Thyroid gland (tissue), 4 donors: ENCODE measurements around the gene AFAP1. TPM values are rescaled to one million over a fixed set of nuclear protein-coding genes. Genes with fewer than 3 reads are reported as not detected.
"Not testable (repeated sequence)": the region's sequence is repeated elsewhere in the genome, so short reads cannot be mapped to it uniquely, and the experiment has no call there.

ENCODE experiments used
- DNase-seq, 2 donors: peaks; one replicate each; pipeline ENCODE4 v3.0.0-alpha.2; 2019
- H3K27ac ChIP-seq, 3 donors: fragments of 200-600 bp; sonication (generic); 1 replicate in 2 of 3; 2 replicates in 1 of 3; pipeline ENCODE4 v1.5.1; 2016 to 2019; ENCODE audit warnings: mild to moderate bottlenecking in 1 of 3, moderate library complexity in 1 of 3
- H3K27me3 ChIP-seq: fragments of 200-600 bp; sonication (generic); one replicate; pipeline ENCODE4 v1.5.1; 2019
- H3K36me3 ChIP-seq, 2 donors: fragments of 200-600 bp; sonication (generic); one replicate each; pipeline ENCODE4 v1.5.1; 2016 to 2019
- H3K4me1 ChIP-seq, 2 donors: fragments of 200-600 bp; sonication (generic); one replicate each; pipeline ENCODE4 v1.5.1; 2017 to 2019
- H3K4me3 ChIP-seq, 3 donors: fragments of 200-600 bp; sonication (generic); replicated peaks in 1 of 3; 1 replicate in 2 of 3; 2 replicates in 1 of 3; pipeline ENCODE4 v1.5.1; 2016; ENCODE audit warnings: mild to moderate bottlenecking in 1 of 3
- H3K9me3 ChIP-seq: fragments of 200-600 bp; sonication (generic); one replicate; pipeline ENCODE4 v1.5.1; 2017
- CTCF ChIP-seq, 6 experiments: fragments of 200-600 bp in 3 of 6; fragments of 450-650 bp in 3 of 6; sonication (generic) in 3 of 6; IDR thresholded peaks; one replicate each; pipeline ENCODE4 v1.5.1; 2016 to 2019; ENCODE audit warnings: antibody characterized with exemption in 6 of 6, mild to moderate bottlenecking in 2 of 6, inconsistent platforms in 1 of 6, moderate library complexity in 1 of 6
- POLR2A ChIP-seq, 2 donors: fragments of 450-650 bp; IDR thresholded peaks; one replicate each; pipeline ENCODE4 v1.6.1; 2017; ENCODE audit warnings: antibody characterized with exemption in 2 of 2, mild to moderate bottlenecking in 2 of 2, moderate library complexity in 1 of 2
- WGBS, 2 donors: methylation state at CpG; one replicate each; pipeline ENCODE4 v1.1.5; 2017; 5-methylcytosine and 5-hydroxymethylcytosine counted together
- intact Hi-C: fragments of 100-400 bp; cut with DNase I; formaldehyde crosslinking; loops from one replicate; pipeline ENCODE4 v1.15.1; 2023
- total RNA-seq, 4 donors: library from RNA; depleted of rRNA; stranded (reverse); fragments of >200 nt; gene quantifications; one replicate each; pipeline ENCODE4 v1.2.3, GENCODE V29; 2016

The AFAP1 gene
- total RNA-seq, 4 donors from 2014 or later: 12.3 to 33.3 (median 26.2) TPM

- Histone ChIP-seq H3K36me3 (no peaks in the 10 kb centered on the region), H3K9me3 (no peaks in the 10 kb centered on the region), H3K27ac (no peak overlapping the region), H3K27me3 (no peaks in the 10 kb centered on the region), H3K4me1 (peaks cover 26 to 32% of the 10 kb centered on the region in 2 donors), H3K4me3 (no peak overlapping the region)
- WGBS, 2 donors: 85 to 95% methylated on average over 7 of the region's 7 CpGs
- DNase-seq: no peak
- intact Hi-C loops: no loop called here
- TF ChIP-seq POLR2A (IDR thresholded peaks at IDR 0.05) (no peak), CTCF (IDR thresholded peaks at IDR 0.05) (no peak)
Observed at GRCh38 chr4:7926822-7927221, 12.8 kb downstream of the AFAP1 start.

- Histone ChIP-seq H3K27me3 (no peaks in the 10 kb centered on the region), H3K4me3 (no peak overlapping the region), H3K9me3 (no peaks in the 10 kb centered on the region), H3K36me3 (no peaks in the 10 kb centered on the region), H3K4me1 (peaks cover 20 to 22% of the 10 kb centered on the region in 2 donors), H3K27ac (no peak overlapping the region)
- intact Hi-C loops: no loop called here
- TF ChIP-seq POLR2A (IDR thresholded peaks at IDR 0.05) (no peak), CTCF (IDR thresholded peaks at IDR 0.05) (no peak)
- WGBS, 2 donors: 81 to 84% methylated on average over 4 of the region's 4 CpGs
- DNase-seq: no peak
Observed at GRCh38 chr4:7924570-7924969, 15.1 kb downstream of the AFAP1 start.

GRCh38 chr4:7924163-7924562 is 15.5 kb downstream of the AFAP1 start:
- H3K36me3 ChIP-seq: no peaks in the 10 kb centered on the region
- no peak for DNase-seq
- no peak overlapping the region for H3K4me3 ChIP-seq
- no peaks in the 10 kb centered on the region for H3K9me3 ChIP-seq
- no peak overlapping the region for H3K27ac ChIP-seq
- WGBS, 2 donors: 62 to 64% methylated on average over 7 of the region's 7 CpGs
- peaks cover 16 to 18% of the 10 kb centered on the region in 2 donors for H3K4me1 ChIP-seq
- H3K27me3 ChIP-seq: no peaks in the 10 kb centered on the region
- intact Hi-C loops: no loop called here
- TF ChIP-seq POLR2A (IDR thresholded peaks at IDR 0.05) (no peak), CTCF (IDR thresholded peaks at IDR 0.05) (no peak)

GRCh38 chr4:7922466-7922865 is 17.2 kb downstream of the AFAP1 start:
- Histone ChIP-seq H3K27me3 (no peaks in the 10 kb centered on the region), H3K36me3 (no peaks in the 10 kb centered on the region), H3K27ac (no peak overlapping the region), H3K9me3 (no peaks in the 10 kb centered on the region), H3K4me3 (no peak overlapping the region), H3K4me1 (peaks cover 9 to 14% of the 10 kb centered on the region in 2 donors)
- WGBS, 2 donors: 83 to 90% methylated on average over 7 of the region's 7 CpGs
- no peak for DNase-seq
- TF ChIP-seq POLR2A (IDR thresholded peaks at IDR 0.05) (no peak), CTCF (IDR thresholded peaks at IDR 0.05) (no peak)
- intact Hi-C loops: no loop called here

GRCh38 chr4:7918981-7919380 is 20.7 kb downstream of the AFAP1 start:
- Histone ChIP-seq H3K27ac (no peak overlapping the region), H3K4me3 (no peak overlapping the region), H3K4me1 (peaks cover 5 to 8% of the 10 kb centered on the region in 2 donors), H3K36me3 (no peaks in the 10 kb centered on the region), H3K27me3 (no peaks in the 10 kb centered on the region), H3K9me3 (no peaks in the 10 kb centered on the region)
- DNase-seq: no peak
- WGBS, 2 donors: 71 to 73% methylated on average over 12 of the region's 12 CpGs
- intact Hi-C loops: no loop called here
- no peak for TF ChIP-seq CTCF (IDR thresholded peaks at IDR 0.05)
- no peak for TF ChIP-seq POLR2A (IDR thresholded peaks at IDR 0.05)

GRCh38 chr4:7918187-7918586 is 21.5 kb downstream of the AFAP1 start:
- H3K27ac ChIP-seq, H3K4me3 ChIP-seq, H3K4me1 ChIP-seq, intact Hi-C loops, H3K36me3 ChIP-seq, H3K9me3 ChIP-seq, DNase-seq, H3K27me3 ChIP-seq: not testable (repeated sequence)
- 79 to 82% methylated on average over 2 to 9 of the region's 18 CpGs for WGBS, 2 donors
